Measurements from ENCODE around the gene NEDD4L.

The NEDD4L gene

DNA sequence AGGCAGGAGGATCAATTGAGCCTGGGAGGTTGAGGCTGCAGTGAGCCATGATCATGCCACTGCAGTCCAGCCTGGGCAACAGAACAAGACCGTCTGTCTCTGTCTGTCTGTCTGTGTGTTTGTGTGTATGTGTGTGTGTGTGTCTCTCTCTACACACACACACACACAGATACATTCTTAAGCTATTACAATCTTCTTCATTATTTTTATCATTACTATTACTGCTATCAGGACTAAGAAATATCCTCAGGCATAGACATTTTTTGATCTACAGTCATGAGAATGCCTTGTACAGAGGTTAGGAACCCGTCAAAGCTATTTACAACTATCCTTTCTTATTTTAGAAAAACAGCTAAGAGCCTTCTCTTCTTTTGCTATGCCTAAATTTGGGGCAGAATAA, 207.4 kb downstream of the NEDD4L start:
- TF ChIP-seq, protein P1, sequence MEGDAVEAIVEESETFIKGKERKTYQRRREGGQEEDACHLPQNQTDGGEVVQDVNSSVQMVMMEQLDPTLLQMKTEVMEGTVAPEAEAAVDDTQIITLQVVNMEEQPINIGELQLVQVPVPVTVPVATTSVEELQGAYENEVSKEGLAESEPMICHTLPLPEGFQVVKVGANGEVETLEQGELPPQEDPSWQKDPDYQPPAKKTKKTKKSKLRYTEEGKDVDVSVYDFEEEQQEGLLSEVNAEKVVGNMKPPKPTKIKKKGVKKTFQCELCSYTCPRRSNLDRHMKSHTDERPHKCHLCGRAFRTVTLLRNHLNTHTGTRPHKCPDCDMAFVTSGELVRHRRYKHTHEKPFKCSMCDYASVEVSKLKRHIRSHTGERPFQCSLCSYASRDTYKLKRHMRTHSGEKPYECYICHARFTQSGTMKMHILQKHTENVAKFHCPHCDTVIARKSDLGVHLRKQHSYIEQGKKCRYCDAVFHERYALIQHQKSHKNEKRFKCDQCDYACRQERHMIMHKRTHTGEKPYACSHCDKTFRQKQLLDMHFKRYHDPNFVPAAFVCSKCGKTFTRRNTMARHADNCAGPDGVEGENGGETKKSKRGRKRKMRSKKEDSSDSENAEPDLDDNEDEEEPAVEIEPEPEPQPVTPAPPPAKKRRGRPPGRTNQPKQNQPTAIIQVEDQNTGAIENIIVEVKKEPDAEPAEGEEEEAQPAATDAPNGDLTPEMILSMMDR (IDR thresholded peaks at IDR 0.05; ENCODE audit: insufficient read depth, low read length, missing control alignments) = no peak
- no peak for DNase-seq (ENCODE audit: low read depth, low spot score)
- ChIA-PET POLR2A (no interaction called here), CTCF (interaction anchor here (2.0 kb wide), 1 partner anchor 208 kb away, joined by 6 read pairs; no protein-coding TSS in a partner anchor)
- no peak overlapping the region for H3K4me3 ChIP-seq (ENCODE audit: low read depth, low read length)

GRCh38 chr18:58252166-58252565, 208.1 kb downstream of the NEDD4L start:
- TF ChIP-seq, protein P1 (IDR thresholded peaks at IDR 0.05; ENCODE audit: insufficient read depth, low read length, missing control alignments) = no peak
- DNase-seq (ENCODE audit: low read depth, low spot score) = no peak
- H3K4me3 ChIP-seq (ENCODE audit: low read depth, low read length) = no peak overlapping the region
- ChIA-PET CTCF (no interaction called here), POLR2A (no interaction called here)

GRCh38 chr18:58253318-58253717, 209.3 kb downstream of the NEDD4L start:
- TF ChIP-seq, protein P1 (IDR thresholded peaks at IDR 0.05; ENCODE audit: insufficient read depth, low read length, missing control alignments) = no peak
- CTCF ChIA-PET = interaction anchor here (1.0 kb wide), 1 partner anchor 11 kb away, joined by 3 read pairs; no protein-coding TSS in a partner anchor
- H3K4me3 ChIP-seq (ENCODE audit: low read depth, low read length) = no peak overlapping the region
- POLR2A ChIA-PET = no interaction called here
- no peak for DNase-seq (ENCODE audit: low read depth, low spot score)

GRCh38 chr18:58253871-58254270, 209.8 kb downstream of the NEDD4L start:
- POLR2A ChIA-PET = no interaction called here
- H3K4me3 ChIP-seq (ENCODE audit: low read depth, low read length) = no peak overlapping the region
- no peak for DNase-seq (ENCODE audit: low read depth, low spot score)
- CTCF ChIA-PET = no interaction called here
- TF ChIP-seq, protein P1 (IDR thresholded peaks at IDR 0.05; ENCODE audit: insufficient read depth, low read length, missing control alignments) = no peak

GRCh38 chr18:58254873-58255511, 211.0 kb downstream of the NEDD4L start:
- ChIA-PET CTCF (no interaction called here), POLR2A (no interaction called here)
- TF ChIP-seq, protein P1 (IDR thresholded peaks at IDR 0.05; ENCODE audit: insufficient read depth, low read length, missing control alignments) = no peak
- DNase-seq (ENCODE audit: low read depth, low spot score) = no peak
- H3K4me3 ChIP-seq (ENCODE audit: low read depth, low read length) = no peak overlapping the region

DNA sequence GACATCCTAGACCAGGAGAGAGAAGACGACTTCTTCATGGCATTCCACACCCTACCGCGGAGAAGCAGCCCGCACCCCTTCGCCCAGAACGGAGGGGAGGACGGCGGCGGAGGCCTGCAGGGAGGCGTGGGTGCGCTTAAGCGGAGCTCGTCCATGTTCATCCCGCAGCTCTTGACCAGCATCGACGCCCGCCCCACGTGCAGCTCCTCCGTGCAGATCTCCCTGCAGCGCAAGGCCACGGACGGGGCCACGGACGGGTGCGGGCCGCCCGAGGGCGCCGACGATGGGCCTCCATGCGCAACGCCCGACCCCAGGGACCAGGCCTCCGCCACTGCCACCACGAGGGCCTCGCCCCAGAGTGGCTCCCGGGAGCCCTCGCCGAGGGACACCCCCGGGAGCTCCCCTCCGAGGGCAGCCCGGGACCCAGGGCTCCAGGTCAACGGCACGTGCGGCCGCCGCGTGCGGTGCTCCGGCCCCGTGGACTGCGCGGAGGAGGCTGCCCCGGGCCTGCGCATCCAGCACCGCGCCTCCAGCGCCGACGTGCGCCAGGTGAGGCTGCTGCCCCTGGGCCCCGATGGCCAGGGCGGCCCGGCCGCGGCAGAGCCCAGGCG, 211.8 kb downstream of the NEDD4L start:
- DNase-seq (ENCODE audit: low read depth, low spot score) = no peak
- H3K4me3 ChIP-seq (ENCODE audit: low read depth, low read length) = no peak overlapping the region
- ChIA-PET POLR2A (no interaction called here), CTCF (no interaction called here)
- TF ChIP-seq, protein P1 (IDR thresholded peaks at IDR 0.05; ENCODE audit: insufficient read depth, low read length, missing control alignments) = no peak

Data from AG04449 (cell line).